Sigmoid colon (tissue), 7 donors: ENCODE data around the gene NFIA. TPM values are rescaled to one million over a fixed set of nuclear protein-coding genes. Genes with fewer than 3 reads are reported as not detected.

Experiments used
- DNase-seq: peaks from one replicate; pipeline ENCODE4 v3.0.0-alpha.2; 2019
- H3K27ac ChIP-seq, 4 donors: fragments of 200-600 bp; sonication (generic); one replicate each; pipeline ENCODE4 v1.5.1; 2016 to 2019; ENCODE audit warnings: mild to moderate bottlenecking in 1 of 4
- H3K27me3 ChIP-seq, 3 donors: fragments of 200-600 bp; sonication (generic); one replicate each; pipeline ENCODE4 v1.5.1; 2019; ENCODE audit warnings: mild to moderate bottlenecking in 1 of 3
- H3K36me3 ChIP-seq, 4 donors: fragments of 200-600 bp; sonication (generic); one replicate each; pipeline ENCODE4 v1.5.1; 2016 to 2019
- H3K4me1 ChIP-seq, 4 donors: fragments of 200-600 bp; sonication (generic); one replicate each; pipeline ENCODE4 v1.5.1; 2017 to 2019
- H3K4me3 ChIP-seq, 4 donors: fragments of 200-600 bp; sonication (generic); one replicate each; pipeline ENCODE4 v1.5.1; 2017 to 2019; ENCODE audit warnings: mild to moderate bottlenecking in 2 of 4, moderate library complexity in 1 of 4
- H3K9me3 ChIP-seq, 4 donors: fragments of 200-600 bp in 3 of 4; sonication (generic) in 3 of 4; one replicate each; pipeline versions ENCODE4 v1.5.1 to v1.6.1; 2013 to 2019
- CTCF ChIP-seq, 4 experiments: fragments of 450-650 bp in 3 of 4; fragments of 200-600 bp in 1 of 4; IDR thresholded peaks; one replicate each; pipeline ENCODE4 v1.5.1; 2016 to 2019; ENCODE audit warnings: antibody characterized with exemption in 4 of 4, mild to moderate bottlenecking in 3 of 4, moderate library complexity in 2 of 4
- EP300 ChIP-seq, 4 donors: sonication (generic); formaldehyde crosslinking; IDR thresholded peaks; one replicate each; pipeline ENCODE4 v1.6.1; 2017; ENCODE audit warnings: antibody characterized with exemption in 4 of 4
- POLR2A ChIP-seq, 2 donors: fragments of 450-650 bp; IDR thresholded peaks; one replicate each; pipeline ENCODE4 v1.6.1; 2016; ENCODE audit warnings: antibody characterized with exemption in 2 of 2, mild to moderate bottlenecking in 2 of 2, moderate library complexity in 2 of 2
- POLR2AphosphoS5 ChIP-seq, 4 donors: sonication (generic); formaldehyde crosslinking; IDR thresholded peaks; one replicate each; pipeline ENCODE4 v1.6.1; 2017; ENCODE audit warnings: antibody characterized with exemption in 4 of 4
- WGBS, 2 donors: extraction: QIAGEN DNeasy Blood & Tissue Kit; methylation state at CpG; one replicate each; pipeline ENCODE4 v1.1.7; 2013; 5-methylcytosine and 5-hydroxymethylcytosine counted together
- intact Hi-C: fragments of 100-400 bp; cut with DNase I; formaldehyde crosslinking; loops from one replicate; pipeline ENCODE4 v1.15.1; 2023
- polyA plus RNA-seq, 3 donors: library from polyadenylated mRNA; stranded (reverse); fragments of 200-250 nt; gene quantifications; one replicate each; pipeline ENCODE4 v1.2.3, GENCODE V29; 2013
- total RNA-seq, 4 donors: library from RNA; depleted of rRNA; stranded (reverse); fragments of >200 nt; gene quantifications; one replicate each; pipeline ENCODE4 v1.1.0, GENCODE V29; 2016
- donor health status: healthy with polysubstance abuse.
- donor health status: Bipolar disorder and iron deficiency.
- donor health status: healthy.

The NFIA gene
- total and polyA plus RNA-seq, 7 donors = 2.3 to 154 (median 79.7) TPM

DNA sequence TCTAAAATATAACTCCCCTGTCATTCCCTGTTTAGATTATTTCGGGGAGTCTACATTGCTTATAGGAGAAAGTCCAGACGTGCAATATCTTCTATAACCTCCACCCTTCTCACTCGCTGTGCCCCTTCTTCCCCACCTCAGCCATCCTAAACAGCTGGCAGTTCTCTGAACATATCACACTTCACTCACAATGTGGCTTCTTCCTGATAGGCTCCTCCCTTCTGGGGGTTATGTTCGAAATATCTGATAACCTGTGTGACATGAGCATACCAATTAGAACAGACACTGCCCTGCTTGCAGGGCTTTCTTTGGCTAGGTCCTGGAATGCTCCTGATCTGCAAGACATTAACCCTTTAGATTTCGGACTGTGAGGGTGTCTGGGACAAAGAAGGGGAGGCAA, 274.6 kb downstream of the NFIA start:
- H3K27me3 ChIP-seq = no peaks in the 10 kb centered on the region
- WGBS, 2 donors = 86 to 93% methylated on average over 5 of the region's 5 CpGs
- TF ChIP-seq EP300 (IDR thresholded peaks at IDR 0.05) (no peak), POLR2AphosphoS5 (IDR thresholded peaks at IDR 0.05) (no peak)
- peaks cover 0 to 55% (median 6%) of the 10 kb centered on the region in 4 donors for H3K36me3 ChIP-seq
- peaks cover 0 to 2% (median 2%) of the 10 kb centered on the region in 4 donors for H3K4me1 ChIP-seq
- H3K27ac ChIP-seq = no peak overlapping the region
- DNase-seq = no peak
- H3K4me3 ChIP-seq = no peak overlapping the region
- intact Hi-C loops = no loop called here
- H3K9me3 ChIP-seq = no peaks in the 10 kb centered on the region

GRCh38 chr1:61357539-61357938, 275.2 kb downstream of the NFIA start:
- Histone ChIP-seq H3K4me1 (peaks cover 0 to 7% (median 7%) of the 10 kb centered on the region in 4 donors), H3K4me3 (no peak overlapping the region), H3K27me3 (no peaks in the 10 kb centered on the region), H3K36me3 (peaks cover 0 to 53% (median 6%) of the 10 kb centered on the region in 4 donors), H3K27ac (no peak overlapping the region), H3K9me3 (no peaks in the 10 kb centered on the region)
- intact Hi-C loops = no loop called here
- WGBS, 2 donors = 89 to 91% methylated on average over 5 of the region's 5 CpGs
- DNase-seq = no peak
- TF ChIP-seq POLR2AphosphoS5 (IDR thresholded peaks at IDR 0.05) (no peak), POLR2A (IDR thresholded peaks at IDR 0.05) (no peak), EP300 (IDR thresholded peaks at IDR 0.05) (no peak), CTCF (IDR thresholded peaks at IDR 0.05) (no peak)

- no peak overlapping the region for H3K27ac ChIP-seq
- intact Hi-C loops = no loop called here
- 90 to 94% methylated on average over 8 of the region's 8 CpGs for WGBS, 2 donors
Measured at GRCh38 chr1:61358770-61359455, 276.6 kb downstream of the NFIA start.

GRCh38 chr1:61361931-61362330, 279.6 kb downstream of the NFIA start:
- Histone ChIP-seq H3K27me3 (no peaks in the 10 kb centered on the region), H3K4me1 (peaks cover 0 to 13% (median 10%) of the 10 kb centered on the region in 4 donors), H3K27ac (peak overlapping the region in 3 of 4 donors; percentile 3 to 54 (median 42)), H3K36me3 (peaks cover 0 to 28% (median 2%) of the 10 kb centered on the region in 4 donors), H3K9me3 (no peaks in the 10 kb centered on the region), H3K4me3 (no peak overlapping the region)
- no peak for DNase-seq
- WGBS, 2 donors = 93 to 94% methylated on average over 2 of the region's 2 CpGs
- intact Hi-C loops = no loop called here
- no peak for TF ChIP-seq POLR2AphosphoS5 (IDR thresholded peaks at IDR 0.05)
- TF ChIP-seq EP300 (IDR thresholded peaks at IDR 0.05) = no peak
- TF ChIP-seq POLR2A (IDR thresholded peaks at IDR 0.05) = no peak
- TF ChIP-seq CTCF (IDR thresholded peaks at IDR 0.05) = no peak

More at GRCh38 chr1:61358770-61359455, 276.6 kb downstream of the NFIA start:
- H3K4me3 ChIP-seq = no peak overlapping the region
- H3K4me1 ChIP-seq = peaks cover 0 to 13% (median 10%) of the 10 kb centered on the region in 4 donors
- H3K9me3 ChIP-seq = no peaks in the 10 kb centered on the region
- peaks cover 0 to 39% (median 2%) of the 10 kb centered on the region in 4 donors for H3K36me3 ChIP-seq
- DNase-seq = no peak
- TF ChIP-seq POLR2A (IDR thresholded peaks at IDR 0.05) (no peak), POLR2AphosphoS5 (IDR thresholded peaks at IDR 0.05) (no peak), EP300 (IDR thresholded peaks at IDR 0.05) (no peak), CTCF (IDR thresholded peaks at IDR 0.05) (no peak)
- H3K27me3 ChIP-seq = no peaks in the 10 kb centered on the region

DNA sequence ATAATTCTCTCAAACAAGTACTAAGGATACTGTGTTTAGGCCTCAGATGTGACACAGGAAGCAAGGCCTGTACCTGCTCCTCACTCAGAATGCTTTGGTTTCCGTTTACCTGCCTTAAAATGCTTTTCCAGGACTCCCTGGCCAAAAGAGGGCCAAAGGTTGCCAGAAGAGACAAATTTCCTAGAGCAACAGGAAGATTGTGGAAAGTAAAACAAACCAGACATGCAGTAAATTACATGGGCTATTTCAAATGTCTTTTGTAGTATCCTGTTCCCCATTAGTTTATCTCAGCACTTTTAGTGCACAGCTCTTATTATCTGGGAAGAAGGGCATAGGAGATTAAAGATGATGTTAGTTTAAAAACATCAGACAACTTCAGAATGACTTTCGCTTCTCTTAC, 280.0 kb downstream of the NFIA start:
- no peak for DNase-seq
- Histone ChIP-seq H3K4me1 (peaks cover 0 to 13% (median 10%) of the 10 kb centered on the region in 4 donors), H3K27me3 (no peaks in the 10 kb centered on the region), H3K27ac (peak overlapping the region in 3 of 4 donors; percentile 3 to 54 (median 42)), H3K9me3 (no peaks in the 10 kb centered on the region), H3K4me3 (no peak overlapping the region), H3K36me3 (peaks cover 0 to 28% (median 2%) of the 10 kb centered on the region in 4 donors)
- intact Hi-C loops = no loop called here
- WGBS, 2 donors = 47 to 67% methylated on average over 2 of the region's 2 CpGs
- TF ChIP-seq POLR2A (IDR thresholded peaks at IDR 0.05) (no peak), EP300 (IDR thresholded peaks at IDR 0.05) (no peak), CTCF (IDR thresholded peaks at IDR 0.05) (no peak), POLR2AphosphoS5 (IDR thresholded peaks at IDR 0.05) (no peak)
